Measurements from ENCODE around the gene S100B.

Gene S100B

DNA sequence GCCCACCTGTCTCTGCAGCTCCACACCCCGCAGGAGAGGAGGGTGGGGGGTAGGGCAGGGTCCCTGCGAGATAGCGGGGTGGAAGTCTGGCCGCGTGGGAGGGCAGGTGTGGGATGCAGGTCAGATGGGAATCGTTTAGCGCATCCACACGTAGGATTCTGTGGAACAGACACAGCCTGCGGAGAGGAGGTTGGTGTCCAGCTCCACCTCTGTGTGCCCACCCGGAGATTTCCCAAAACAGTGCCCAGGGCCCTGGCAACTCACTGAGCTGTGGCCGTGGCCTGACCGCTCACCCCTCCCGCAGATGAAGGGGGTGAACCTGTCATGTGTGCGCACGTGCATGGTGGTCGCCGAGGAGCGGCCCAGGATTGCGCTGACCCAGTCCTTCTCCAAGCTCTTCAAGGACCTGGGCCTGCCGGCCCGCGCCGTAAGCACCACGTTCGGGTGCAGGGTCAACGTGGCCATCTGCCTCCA lies 46.9 kb downstream of the S100B start:
- DNase-seq: no peak

GRCh38 chr21:46557469-46557868 lies 47.4 kb downstream of the S100B start:
- no peak for DNase-seq

- DNase-seq: no peak
These were observed 48.1 kb downstream of the S100B start for GRCh38 chr21:46556802-46557201.

DNA sequence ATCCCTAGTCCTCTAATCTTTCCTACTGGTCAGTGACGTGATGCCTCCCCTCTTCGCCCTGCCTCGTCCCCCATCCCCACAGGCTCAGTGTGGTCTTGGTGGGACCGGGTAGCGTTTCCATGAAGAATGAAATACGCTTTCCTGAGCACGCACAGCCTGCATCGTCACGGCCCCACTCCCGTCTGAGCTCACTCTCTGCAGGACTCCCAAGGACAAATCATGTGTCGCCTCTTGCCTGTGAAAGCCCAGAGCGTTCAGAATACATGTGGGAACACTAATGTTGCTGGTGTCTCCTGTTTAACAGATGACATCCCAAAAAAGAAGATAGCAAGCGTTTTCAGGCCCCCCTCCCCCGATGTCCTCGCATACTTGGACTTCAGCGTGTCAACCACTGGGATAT lies 49.2 kb downstream of the S100B start:
- DNase-seq: no peak

- DNase-seq: no peak
These were observed 49.7 kb downstream of the S100B start for GRCh38 chr21:46555225-46555617.

- DNase-seq: no peak
These were observed 50.3 kb downstream of the S100B start for GRCh38 chr21:46554431-46555224.

DNA sequence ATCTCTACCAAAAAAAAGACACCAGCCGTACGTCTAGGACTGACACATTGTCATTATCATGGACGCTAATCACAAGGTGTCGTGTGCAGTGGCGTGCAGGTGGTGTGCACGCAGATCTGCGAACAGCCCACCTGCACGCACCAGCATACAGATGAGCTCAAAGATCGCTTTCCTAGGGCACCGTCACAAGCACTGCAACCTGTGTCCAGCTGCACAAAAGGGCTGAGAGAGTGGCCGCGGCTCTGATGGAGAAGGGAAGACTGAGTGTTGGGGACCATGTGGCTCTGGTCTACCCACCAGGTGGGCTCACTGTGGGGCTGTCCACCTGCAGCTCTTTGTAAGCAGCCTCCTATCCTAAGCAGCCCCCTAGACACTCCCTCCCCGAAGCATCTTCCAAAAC lies 50.9 kb downstream of the S100B start:
- DNase-seq: no peak

DNA sequence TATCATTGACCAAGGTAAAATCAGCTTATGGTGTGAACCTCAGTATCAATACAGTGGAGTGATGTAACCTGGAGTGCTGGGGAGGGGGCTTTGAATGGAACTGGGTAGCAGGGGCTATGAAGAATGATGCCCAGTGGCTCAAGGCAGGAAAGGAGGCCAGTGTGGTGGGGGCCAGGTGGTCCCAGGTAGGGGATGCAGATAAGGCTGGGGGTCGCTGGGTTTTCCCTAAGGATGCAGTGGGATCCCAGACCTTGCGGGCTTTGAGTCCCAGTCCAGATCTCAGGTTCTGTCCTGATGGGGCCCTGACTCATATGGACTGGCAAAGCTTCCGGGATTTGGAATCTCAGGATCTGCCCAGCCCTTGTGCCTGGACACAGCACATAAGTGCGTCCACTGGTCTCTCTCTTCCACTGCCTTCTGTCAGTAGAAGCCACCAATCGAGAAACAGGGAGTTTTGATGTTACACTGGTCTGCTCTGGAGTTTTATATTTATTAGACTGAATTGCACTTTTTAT lies 52.0 kb downstream of the S100B start:
- no peak for DNase-seq

- no peak for DNase-seq
These were observed 52.6 kb downstream of the S100B start for GRCh38 chr21:46552274-46552673.

GRCh38 chr21:46551636-46552241 lies 53.1 kb downstream of the S100B start:
- DNase-seq: peak; percentile 55

DNA sequence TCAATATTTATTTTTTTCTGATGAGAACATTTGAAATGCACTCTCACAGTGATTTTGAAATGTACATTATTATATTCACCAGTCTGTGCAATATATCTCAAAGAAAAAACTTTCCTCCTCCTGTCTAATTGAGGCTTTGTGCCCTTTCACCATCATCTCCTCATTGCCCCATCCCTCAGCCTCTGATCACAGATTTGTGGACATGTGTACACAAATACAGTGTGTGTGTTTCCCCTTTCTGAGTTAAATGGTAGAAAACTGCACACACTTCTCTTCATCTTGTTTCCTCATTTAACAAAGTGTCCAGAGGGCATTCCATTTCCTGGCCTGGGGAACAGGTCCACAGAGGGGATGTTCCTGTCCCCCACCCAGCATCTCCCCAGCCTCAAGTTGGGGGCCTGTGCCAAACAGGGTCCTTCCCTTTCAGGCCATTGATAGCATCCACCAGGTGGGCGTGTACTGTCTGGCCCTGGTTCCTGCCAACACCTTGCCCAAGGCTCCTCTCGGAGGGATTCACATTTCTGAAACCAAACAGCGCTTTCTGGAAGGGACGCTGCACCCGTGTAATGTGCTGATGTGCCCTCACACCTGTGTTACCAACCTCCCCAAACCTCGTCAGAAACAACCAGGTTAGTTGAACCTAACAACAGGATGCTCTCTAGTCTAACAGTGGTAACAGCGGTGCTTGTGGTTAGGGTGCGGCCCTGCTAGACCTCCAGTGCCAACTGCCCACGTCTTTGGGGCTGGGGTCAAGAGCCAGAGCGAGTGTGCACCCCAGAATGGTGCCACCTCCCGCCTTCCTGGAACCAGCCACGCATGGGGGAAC lies 54.6 kb downstream of the S100B start:
- no peak for DNase-seq

- no peak for DNase-seq
These were observed 55.2 kb downstream of the S100B start for GRCh38 chr21:46549650-46550049.

Data from stimulated activated CD4-positive, alpha-beta T cell treated with anti-CD3 and anti-CD28 coated beads, Interleukin-15, amount 100 ng/mL, for 24 hours (primary cell).